ENCODE results near the gene SYT8. TPM values are rescaled to one million over a fixed set of nuclear protein-coding genes. Genes with fewer than 3 reads are reported as not detected.

SYT8 gene
- total RNA-seq, 1 experiment from 2014 or later: 1.0 TPM

DNA sequence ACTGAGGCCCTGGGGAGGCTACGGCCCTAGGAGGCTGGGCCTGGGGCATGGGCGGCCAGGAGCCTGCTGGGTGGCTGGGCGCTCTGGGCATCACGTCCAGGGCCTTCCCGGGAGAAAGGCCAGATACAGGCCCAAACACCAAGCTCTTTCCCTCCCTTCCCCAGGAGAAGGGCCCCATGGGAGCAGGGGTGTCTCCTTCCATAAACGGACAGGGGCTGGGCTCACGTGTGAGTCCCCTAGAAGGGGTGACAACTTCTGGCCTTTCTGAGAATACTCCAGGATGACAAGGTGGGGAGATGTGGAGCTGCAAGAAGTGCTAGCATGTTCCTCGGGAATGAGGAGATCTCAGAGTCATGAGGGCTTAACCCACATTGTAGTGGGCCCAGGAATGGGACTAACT, 19.5 kb upstream of the SYT8 start (continued):
- TF ChIP-seq, protein P1, sequence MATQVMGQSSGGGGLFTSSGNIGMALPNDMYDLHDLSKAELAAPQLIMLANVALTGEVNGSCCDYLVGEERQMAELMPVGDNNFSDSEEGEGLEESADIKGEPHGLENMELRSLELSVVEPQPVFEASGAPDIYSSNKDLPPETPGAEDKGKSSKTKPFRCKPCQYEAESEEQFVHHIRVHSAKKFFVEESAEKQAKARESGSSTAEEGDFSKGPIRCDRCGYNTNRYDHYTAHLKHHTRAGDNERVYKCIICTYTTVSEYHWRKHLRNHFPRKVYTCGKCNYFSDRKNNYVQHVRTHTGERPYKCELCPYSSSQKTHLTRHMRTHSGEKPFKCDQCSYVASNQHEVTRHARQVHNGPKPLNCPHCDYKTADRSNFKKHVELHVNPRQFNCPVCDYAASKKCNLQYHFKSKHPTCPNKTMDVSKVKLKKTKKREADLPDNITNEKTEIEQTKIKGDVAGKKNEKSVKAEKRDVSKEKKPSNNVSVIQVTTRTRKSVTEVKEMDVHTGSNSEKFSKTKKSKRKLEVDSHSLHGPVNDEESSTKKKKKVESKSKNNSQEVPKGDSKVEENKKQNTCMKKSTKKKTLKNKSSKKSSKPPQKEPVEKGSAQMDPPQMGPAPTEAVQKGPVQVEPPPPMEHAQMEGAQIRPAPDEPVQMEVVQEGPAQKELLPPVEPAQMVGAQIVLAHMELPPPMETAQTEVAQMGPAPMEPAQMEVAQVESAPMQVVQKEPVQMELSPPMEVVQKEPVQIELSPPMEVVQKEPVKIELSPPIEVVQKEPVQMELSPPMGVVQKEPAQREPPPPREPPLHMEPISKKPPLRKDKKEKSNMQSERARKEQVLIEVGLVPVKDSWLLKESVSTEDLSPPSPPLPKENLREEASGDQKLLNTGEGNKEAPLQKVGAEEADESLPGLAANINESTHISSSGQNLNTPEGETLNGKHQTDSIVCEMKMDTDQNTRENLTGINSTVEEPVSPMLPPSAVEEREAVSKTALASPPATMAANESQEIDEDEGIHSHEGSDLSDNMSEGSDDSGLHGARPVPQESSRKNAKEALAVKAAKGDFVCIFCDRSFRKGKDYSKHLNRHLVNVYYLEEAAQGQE (IDR thresholded peaks at IDR 0.05; ENCODE audit: low read depth): no peak
- TF ChIP-seq JUND (IDR thresholded peaks at IDR 0.05): no peak
- TF ChIP-seq, protein P2, sequence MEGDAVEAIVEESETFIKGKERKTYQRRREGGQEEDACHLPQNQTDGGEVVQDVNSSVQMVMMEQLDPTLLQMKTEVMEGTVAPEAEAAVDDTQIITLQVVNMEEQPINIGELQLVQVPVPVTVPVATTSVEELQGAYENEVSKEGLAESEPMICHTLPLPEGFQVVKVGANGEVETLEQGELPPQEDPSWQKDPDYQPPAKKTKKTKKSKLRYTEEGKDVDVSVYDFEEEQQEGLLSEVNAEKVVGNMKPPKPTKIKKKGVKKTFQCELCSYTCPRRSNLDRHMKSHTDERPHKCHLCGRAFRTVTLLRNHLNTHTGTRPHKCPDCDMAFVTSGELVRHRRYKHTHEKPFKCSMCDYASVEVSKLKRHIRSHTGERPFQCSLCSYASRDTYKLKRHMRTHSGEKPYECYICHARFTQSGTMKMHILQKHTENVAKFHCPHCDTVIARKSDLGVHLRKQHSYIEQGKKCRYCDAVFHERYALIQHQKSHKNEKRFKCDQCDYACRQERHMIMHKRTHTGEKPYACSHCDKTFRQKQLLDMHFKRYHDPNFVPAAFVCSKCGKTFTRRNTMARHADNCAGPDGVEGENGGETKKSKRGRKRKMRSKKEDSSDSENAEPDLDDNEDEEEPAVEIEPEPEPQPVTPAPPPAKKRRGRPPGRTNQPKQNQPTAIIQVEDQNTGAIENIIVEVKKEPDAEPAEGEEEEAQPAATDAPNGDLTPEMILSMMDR (IDR thresholded peaks at IDR 0.05 in 2 of 3, conservative IDR thresholded peaks at IDR 0.05 in 1 of 3; ENCODE audit: borderline replicate concordance in 1 of 3, insufficient read depth in 1 of 3, low read depth in 2 of 3, low read length in 2 of 3): no peak
- TF ChIP-seq YY1 (IDR thresholded peaks at IDR 0.05; ENCODE audit: extremely low read depth, insufficient replicate concordance, low read depth, low read length): no peak
- no peak for TF ChIP-seq TCF7L2 (IDR thresholded peaks at IDR 0.05; ENCODE audit: borderline replicate concordance, extremely low read depth, insufficient read depth, insufficient read length)

DNA sequence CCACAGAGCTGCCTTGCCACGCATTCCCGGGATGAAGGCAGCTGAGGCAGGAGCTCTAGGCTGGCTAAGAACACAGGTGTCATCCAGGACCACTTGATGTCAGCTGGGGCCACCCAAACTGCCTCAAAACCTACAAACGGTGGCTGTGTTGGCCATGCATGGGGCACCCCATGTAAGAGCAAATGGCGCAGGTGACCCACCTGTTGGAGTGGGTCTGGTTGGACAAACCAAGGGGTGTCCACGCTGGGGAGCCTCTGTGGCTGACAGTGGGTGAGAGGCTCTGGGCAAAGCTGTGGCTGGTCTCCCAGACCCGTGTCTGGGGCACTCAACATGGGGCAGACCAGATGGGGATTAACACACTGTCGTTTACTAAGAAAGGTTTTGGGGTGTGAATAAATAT, 19.0 kb upstream of the SYT8 start:
- Histone ChIP-seq H3K27ac (ENCODE audit: low read depth, low read length) (no peak overlapping the region), H3K9me2 (ENCODE audit: insufficient read depth) (no peaks in the 10 kb centered on the region), H4K20me1 (ENCODE audit: insufficient read depth) (no peaks in the 10 kb centered on the region), H3K9me3 (ENCODE audit: control insufficient read depth in 1 of 2, insufficient read depth in 1 of 2, low read depth in 1 of 2, low read length in 2 of 2) (peaks cover 4 to 6% of the 10 kb centered on the region in 2 experiments; a peak in 2 of 4 replicates), H3K79me2 (ENCODE audit: insufficient read depth, low read length) (no peaks in the 10 kb centered on the region), H3K4me2 (ENCODE audit: low read length) (no peak overlapping the region), H3K9ac (ENCODE audit: low read length) (no peak overlapping the region), H3K4me3 (replicated peaks in 1 of 2; ENCODE audit: low read depth in 1 of 2, low read length in 2 of 2) (no peak overlapping the region), H3K36me3 (ENCODE audit: control insufficient read depth in 1 of 2, insufficient read depth in 2 of 2, low read length in 2 of 2) (no peaks in the 10 kb centered on the region), H3K4me1 (ENCODE audit: control insufficient read depth in 1 of 2, insufficient read depth in 2 of 2, low read length in 2 of 2) (no peaks in the 10 kb centered on the region), H2AFZ (ENCODE audit: low read depth, low read length, poor library complexity, severe bottlenecking) (no peak overlapping the region), H3K27me3 (ENCODE audit: insufficient read depth, low read length) (no peaks in the 10 kb centered on the region)
- TF ChIP-seq JUND (IDR thresholded peaks at IDR 0.05) (no peak), SP1 (IDR thresholded peaks at IDR 0.05; ENCODE audit: low read depth) (no peak), POLR2AphosphoS5 (IDR thresholded peaks at IDR 0.05; ENCODE audit: low read depth, low read length) (no peak), ZNF274 (IDR thresholded peaks at IDR 0.05; ENCODE audit: low read depth, low read length) (no peak), ZFX (IDR thresholded peaks at IDR 0.05) (no peak), TCF7L2 (IDR thresholded peaks at IDR 0.05; ENCODE audit: borderline replicate concordance, extremely low read depth, insufficient read depth, insufficient read length) (no peak), EZH2phosphoT487 (IDR thresholded peaks at IDR 0.05; ENCODE audit: borderline replicate concordance) (no peak)
- TF ChIP-seq, protein P3, sequence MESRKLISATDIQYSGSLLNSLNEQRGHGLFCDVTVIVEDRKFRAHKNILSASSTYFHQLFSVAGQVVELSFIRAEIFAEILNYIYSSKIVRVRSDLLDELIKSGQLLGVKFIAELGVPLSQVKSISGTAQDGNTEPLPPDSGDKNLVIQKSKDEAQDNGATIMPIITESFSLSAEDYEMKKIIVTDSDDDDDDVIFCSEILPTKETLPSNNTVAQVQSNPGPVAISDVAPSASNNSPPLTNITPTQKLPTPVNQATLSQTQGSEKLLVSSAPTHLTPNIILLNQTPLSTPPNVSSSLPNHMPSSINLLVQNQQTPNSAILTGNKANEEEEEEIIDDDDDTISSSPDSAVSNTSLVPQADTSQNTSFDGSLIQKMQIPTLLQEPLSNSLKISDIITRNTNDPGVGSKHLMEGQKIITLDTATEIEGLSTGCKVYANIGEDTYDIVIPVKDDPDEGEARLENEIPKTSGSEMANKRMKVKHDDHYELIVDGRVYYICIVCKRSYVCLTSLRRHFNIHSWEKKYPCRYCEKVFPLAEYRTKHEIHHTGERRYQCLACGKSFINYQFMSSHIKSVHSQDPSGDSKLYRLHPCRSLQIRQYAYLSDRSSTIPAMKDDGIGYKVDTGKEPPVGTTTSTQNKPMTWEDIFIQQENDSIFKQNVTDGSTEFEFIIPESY (IDR thresholded peaks at IDR 0.05; ENCODE audit: extremely low read depth, insufficient replicate concordance, low read length): no peak
- TF ChIP-seq, protein P4, sequence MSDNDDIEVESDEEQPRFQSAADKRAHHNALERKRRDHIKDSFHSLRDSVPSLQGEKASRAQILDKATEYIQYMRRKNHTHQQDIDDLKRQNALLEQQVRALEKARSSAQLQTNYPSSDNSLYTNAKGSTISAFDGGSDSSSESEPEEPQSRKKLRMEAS (IDR thresholded peaks at IDR 0.05): no peak
- ChIA-PET CTCF (interaction anchor here (1.1 kb wide), 1 partner anchor 17 kb away, joined by 3 read pairs; no protein-coding TSS in a partner anchor), POLR2A (no interaction called here), RAD21 (ENCODE audit: low non-redundant PET in 1 of 2, low total read pairs in 2 of 2, uncharacterized antibody in 2 of 2, unreplicated experiment in 2 of 2) (no interaction called here)
- no peak for DNase-seq (ENCODE audit: low read depth, low spot score)
- intact Hi-C loops (cut with micrococcal nuclease): no loop called here
- no peak for ATAC-seq
- BruUV-seq (replicated peaks): no TSS peak
